Islet precursor cell (in vitro differentiated cells): ENCODE results near the gene TRAP1.
A peak's percentile ranks its signal among the peaks of the same experiment; 100 is the strongest.

Source experiments
- DNase-seq: peaks from one replicate; pipeline ENCODE4 v3.0.0-alpha.2; 2018

TRAP1 gene

GRCh38 chr16:3706253-3707012 lies 10.9 kb downstream of the TRAP1 start:
- no peak for DNase-seq

GRCh38 chr16:3702082-3702481 lies 15.2 kb downstream of the TRAP1 start:
- no peak for DNase-seq

- no peak for DNase-seq
These were observed 15.8 kb downstream of the TRAP1 start for GRCh38 chr16:3701531-3701930.

GRCh38 chr16:3698941-3699340 lies 18.4 kb downstream of the TRAP1 start:
- no peak for DNase-seq

GRCh38 chr16:3696425-3697218 lies 20.7 kb downstream of the TRAP1 start:
- no peak for DNase-seq

GRCh38 chr16:3695610-3696369 lies 21.5 kb downstream of the TRAP1 start:
- no peak for DNase-seq

- no peak for DNase-seq
These were observed 23.3 kb downstream of the TRAP1 start for GRCh38 chr16:3694051-3694450.

- no peak for DNase-seq
These were observed 25.6 kb downstream of the TRAP1 start for GRCh38 chr16:3691761-3692160.

- no peak for DNase-seq
These were observed 26.2 kb downstream of the TRAP1 start for GRCh38 chr16:3690980-3691720.

GRCh38 chr16:3690470-3690928 lies 26.8 kb downstream of the TRAP1 start:
- peak; percentile 96 for DNase-seq

GRCh38 chr16:3689731-3690130 lies 27.6 kb downstream of the TRAP1 start:
- DNase-seq, result peak; percentile 78

GRCh38 chr16:3687792-3688191 lies 29.5 kb downstream of the TRAP1 start:
- DNase-seq, result no peak

- no peak for DNase-seq
These were observed 30.3 kb downstream of the TRAP1 start for GRCh38 chr16:3687021-3687420.

- DNase-seq, result no peak
These were observed 36.1 kb downstream of the TRAP1 start for GRCh38 chr16:3681206-3681605.

GRCh38 chr16:3677994-3678393 lies 39.3 kb downstream of the TRAP1 start:
- DNase-seq, result no peak

GRCh38 chr16:3675601-3676130 lies 41.7 kb downstream of the TRAP1 start:
- DNase-seq, result no peak

- peak; percentile 51 for DNase-seq
These were observed 42.6 kb downstream of the TRAP1 start for GRCh38 chr16:3674513-3675295.

GRCh38 chr16:3673676-3674377 lies 43.5 kb downstream of the TRAP1 start:
- DNase-seq, result no peak

GRCh38 chr16:3673201-3673600 lies 44.1 kb downstream of the TRAP1 start:
- no peak for DNase-seq

GRCh38 chr16:3672571-3673041 lies 44.7 kb downstream of the TRAP1 start:
- no peak for DNase-seq

GRCh38 chr16:3671424-3671823 lies 45.9 kb downstream of the TRAP1 start:
- DNase-seq, result no peak
